Testis (tissue), 3 donors: ENCODE data around the gene IFI44L. TPM values are rescaled to one million over a fixed set of nuclear protein-coding genes. Genes with fewer than 3 reads are reported as not detected.

Source experiments
- DNase-seq: peaks from one replicate; pipeline ENCODE4 v3.0.0-alpha.2; 2019
- H3K27ac ChIP-seq, 2 donors: fragments of 200-600 bp; sonication (generic); one replicate each; pipeline ENCODE4 v1.5.1; 2019
- H3K27me3 ChIP-seq: fragments of 200-600 bp; sonication (generic); one replicate; pipeline ENCODE4 v1.5.1; 2019
- H3K36me3 ChIP-seq: fragments of 200-600 bp; sonication (generic); one replicate; pipeline ENCODE4 v1.5.1; 2017; ENCODE audit warnings: low read depth; ENCODE audit errors: missing control alignments
- H3K4me1 ChIP-seq: fragments of 200-600 bp; sonication (generic); one replicate; pipeline ENCODE4 v1.5.1; 2019
- H3K4me3 ChIP-seq, 2 donors: fragments of 200-600 bp; sonication (generic); one replicate each; pipeline ENCODE4 v1.5.1; 2017 to 2019
- H3K9me3 ChIP-seq: fragments of 200-600 bp; sonication (generic); one replicate; pipeline ENCODE4 v1.5.1; 2017
- POLR2A ChIP-seq: fragments of 450-650 bp; IDR thresholded peaks from one replicate; pipeline ENCODE4 v1.6.1; 2017; ENCODE audit warnings: antibody characterized with exemption, mild to moderate bottlenecking, moderate library complexity
- WGBS, 2 donors: methylation state at CpG; one replicate each; pipeline ENCODE4 v1.1.5; 2018; 5-methylcytosine and 5-hydroxymethylcytosine counted together
- intact Hi-C: fragments of 100-400 bp; cut with DNase I; formaldehyde crosslinking; loops from one replicate; pipeline ENCODE4 v1.15.1; 2023; ENCODE audit warnings: low total_unique reads
- polyA plus RNA-seq: library from polyadenylated mRNA; stranded (reverse); fragments of 350-450 nt; fragmentation: Illumina TruSeq; extraction: RNeasy Lipid Tissue Mini Kit (QIAGEN cat#74804); gene quantifications from one replicate; pipeline ENCODE4 v1.2.3, GENCODE V29; 2014; ENCODE audit warnings: low read depth, low replicate concordance; ENCODE audit not compliant: insufficient read depth
- total RNA-seq, 2 donors: library from RNA; depleted of rRNA; stranded (reverse); fragments of >200 nt; gene quantifications; one replicate each; pipeline ENCODE4 v1.2.3, GENCODE V29; 2016
- TF ChIP-seq, protein P1 (sequence below), 3 experiments: fragments of 450-650 bp in 2 of 3; fragments of 200-600 bp in 1 of 3; sonication (generic) in 1 of 3; IDR thresholded peaks; one replicate each; pipeline ENCODE4 v1.5.1; 2016 to 2019; ENCODE audit warnings: antibody characterized with exemption in 3 of 3, mild to moderate bottlenecking in 2 of 3, moderate library complexity in 1 of 3

IFI44L gene
- total and polyA plus RNA-seq, 3 donors from 2014 or later, result 5.3 to 15.8 (median 12.0) TPM

- 90 to 100% methylated on average over 1 of the region's 1 CpG for WGBS, 2 donors
- intact Hi-C loops, result no loop called here
- Histone ChIP-seq H3K27ac (no peak overlapping the region), H3K4me1 (no peaks in the 10 kb centered on the region), H3K36me3 (no peaks in the 10 kb centered on the region), H3K4me3 (no peak overlapping the region), H3K27me3 (no peaks in the 10 kb centered on the region), H3K9me3 (no peaks in the 10 kb centered on the region)
- no peak for TF ChIP-seq POLR2A
- TF ChIP-seq, protein P1, sequence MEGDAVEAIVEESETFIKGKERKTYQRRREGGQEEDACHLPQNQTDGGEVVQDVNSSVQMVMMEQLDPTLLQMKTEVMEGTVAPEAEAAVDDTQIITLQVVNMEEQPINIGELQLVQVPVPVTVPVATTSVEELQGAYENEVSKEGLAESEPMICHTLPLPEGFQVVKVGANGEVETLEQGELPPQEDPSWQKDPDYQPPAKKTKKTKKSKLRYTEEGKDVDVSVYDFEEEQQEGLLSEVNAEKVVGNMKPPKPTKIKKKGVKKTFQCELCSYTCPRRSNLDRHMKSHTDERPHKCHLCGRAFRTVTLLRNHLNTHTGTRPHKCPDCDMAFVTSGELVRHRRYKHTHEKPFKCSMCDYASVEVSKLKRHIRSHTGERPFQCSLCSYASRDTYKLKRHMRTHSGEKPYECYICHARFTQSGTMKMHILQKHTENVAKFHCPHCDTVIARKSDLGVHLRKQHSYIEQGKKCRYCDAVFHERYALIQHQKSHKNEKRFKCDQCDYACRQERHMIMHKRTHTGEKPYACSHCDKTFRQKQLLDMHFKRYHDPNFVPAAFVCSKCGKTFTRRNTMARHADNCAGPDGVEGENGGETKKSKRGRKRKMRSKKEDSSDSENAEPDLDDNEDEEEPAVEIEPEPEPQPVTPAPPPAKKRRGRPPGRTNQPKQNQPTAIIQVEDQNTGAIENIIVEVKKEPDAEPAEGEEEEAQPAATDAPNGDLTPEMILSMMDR (IDR thresholded peaks at IDR 0.05), result no peak
- no peak for DNase-seq
These were observed 33.0 kb upstream of the IFI44L start for GRCh38 chr1:78587211-78587610.

DNA sequence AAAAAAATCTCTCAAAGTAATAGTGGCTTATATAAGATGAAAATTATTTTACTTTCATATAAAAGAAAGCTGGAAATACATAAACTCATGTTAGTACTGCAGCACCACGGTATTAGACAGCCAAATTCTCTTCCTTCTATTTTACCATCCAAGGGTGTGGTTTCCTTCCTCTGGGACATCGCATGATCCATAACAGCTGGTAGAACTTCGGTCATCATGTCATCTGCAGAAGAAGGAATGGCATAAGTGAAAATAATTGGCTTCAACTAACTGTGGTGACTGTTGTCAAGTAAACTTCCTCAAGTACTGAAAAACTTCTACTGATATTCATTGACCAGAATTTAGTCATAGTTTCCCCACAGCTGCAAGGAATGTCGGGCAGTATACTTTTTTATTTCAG, 28.3 kb upstream of the IFI44L start:
- 72 to 83% methylated on average over 4 of the region's 4 CpGs for WGBS, 2 donors
- H3K27me3 ChIP-seq, result no peaks in the 10 kb centered on the region
- no peak overlapping the region for H3K4me3 ChIP-seq
- no peaks in the 10 kb centered on the region for H3K4me1 ChIP-seq
- TF ChIP-seq, protein P1 (IDR thresholded peaks at IDR 0.05), result no peak
- no peak for TF ChIP-seq POLR2A
- intact Hi-C loops, result no loop called here
- H3K9me3 ChIP-seq, result no peaks in the 10 kb centered on the region
- no peaks in the 10 kb centered on the region for H3K36me3 ChIP-seq
- DNase-seq, result no peak
- no peak overlapping the region for H3K27ac ChIP-seq

DNA sequence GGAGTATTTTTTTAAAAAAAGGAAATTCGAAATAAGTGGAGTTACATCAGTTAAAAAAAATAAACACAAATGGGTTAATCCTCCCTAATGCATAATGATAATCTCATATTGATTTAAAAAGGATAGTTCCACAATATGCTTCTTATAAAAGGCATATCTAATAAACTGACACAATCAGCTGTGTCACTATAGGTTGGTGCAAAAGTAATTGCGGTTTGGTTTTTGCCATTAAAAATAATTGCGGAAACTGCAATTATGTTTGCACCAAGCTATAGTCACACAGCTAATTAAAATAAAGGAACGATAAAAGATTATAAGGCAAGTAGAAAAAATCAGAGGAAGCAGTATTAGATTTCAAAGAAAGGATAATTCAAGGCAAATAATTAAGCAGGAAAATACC, 21.0 kb upstream of the IFI44L start:
- Histone ChIP-seq H3K4me1 (no peaks in the 10 kb centered on the region), H3K9me3 (no peaks in the 10 kb centered on the region), H3K4me3 (no peak overlapping the region), H3K27ac (no peak overlapping the region), H3K27me3 (no peaks in the 10 kb centered on the region), H3K36me3 (no peaks in the 10 kb centered on the region)
- DNase-seq, result no peak
- no peak for TF ChIP-seq POLR2A
- intact Hi-C loops, result no loop called here
- WGBS, 2 donors, result 68 to 81% methylated on average over 4 of the region's 4 CpGs

DNA sequence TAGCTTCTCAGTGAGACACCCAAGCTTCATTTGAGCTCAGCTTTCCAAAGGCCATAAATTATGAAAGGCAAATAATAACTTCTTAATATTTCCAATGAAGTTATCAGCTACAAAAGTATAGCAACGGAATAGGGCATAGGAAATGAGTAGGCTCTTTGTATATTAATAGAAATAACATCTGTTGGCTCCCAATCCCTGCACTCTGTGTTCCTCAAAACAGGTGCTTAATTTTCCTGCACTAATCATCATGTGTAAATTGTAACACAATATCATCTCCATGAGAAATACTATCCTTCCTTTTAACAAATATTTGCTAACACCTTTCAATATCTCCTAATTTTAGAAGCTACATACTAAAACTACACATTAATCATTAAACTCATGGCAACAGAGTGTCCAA, 19.2 kb upstream of the IFI44L start:
- no peak overlapping the region for H3K4me3 ChIP-seq
- H3K4me1 ChIP-seq, result no peaks in the 10 kb centered on the region
- H3K9me3 ChIP-seq, result no peaks in the 10 kb centered on the region
- H3K27me3 ChIP-seq, result no peaks in the 10 kb centered on the region
- H3K36me3 ChIP-seq, result no peaks in the 10 kb centered on the region
- DNase-seq, result no peak
- TF ChIP-seq, protein P1 (IDR thresholded peaks at IDR 0.05), result no peak
- TF ChIP-seq POLR2A, result no peak
- 36 to 42% methylated on average over 1 of the region's 1 CpG for WGBS, 2 donors
- intact Hi-C loops, result no loop called here
- no peak overlapping the region for H3K27ac ChIP-seq

- no peaks in the 10 kb centered on the region for H3K9me3 ChIP-seq
- TF ChIP-seq, protein P1 (IDR thresholded peaks at IDR 0.05), result no peak
- no peak for TF ChIP-seq POLR2A
- no peak overlapping the region for H3K27ac ChIP-seq
- H3K27me3 ChIP-seq, result no peaks in the 10 kb centered on the region
- no peak for DNase-seq
- intact Hi-C loops, result no loop called here
- no peak overlapping the region for H3K4me3 ChIP-seq
- WGBS, 2 donors, result 98% methylated on average over 1 of the region's 1 CpG
- H3K36me3 ChIP-seq, result no peaks in the 10 kb centered on the region
- no peaks in the 10 kb centered on the region for H3K4me1 ChIP-seq
These were observed 17.0 kb upstream of the IFI44L start for GRCh38 chr1:78603206-78603605.
